HepG2 (cell line): ENCODE measurements around the gene IPO8. TPM values are rescaled to one million over a fixed set of nuclear protein-coding genes. Genes with fewer than 3 reads are reported as not detected.

Experiments used
- CBFB ChIP-seq: sonication (generic); formaldehyde crosslinking; IDR thresholded peaks from 2 replicates; pipeline ENCODE4 v1.4.0; 2020; ENCODE audit warnings: missing genetic modification reagents
- ELK4 ChIP-seq: sonication (generic); formaldehyde crosslinking; IDR thresholded peaks from 2 replicates; pipeline ENCODE4 v1.9.0; 2021; ENCODE audit warnings: missing genetic modification reagents, borderline replicate concordance
- FOXA1 ChIP-seq, 2 experiments: fragments of 450-650 bp in 1 of 2; sonication (generic) in 1 of 2; formaldehyde crosslinking in 1 of 2; IDR thresholded peaks; 2 replicates each; pipeline versions ENCODE4 v1.4.0 to v1.6.1; 2016 to 2020; ENCODE audit warnings: missing genetic modification reagents in 1 of 2
- GFI1 ChIP-seq: sonication (generic); formaldehyde crosslinking; IDR thresholded peaks from 2 replicates; pipeline ENCODE4 v1.5.0; 2020; ENCODE audit warnings: missing genetic modification reagents, mild to moderate bottlenecking, borderline replicate concordance
- HNRNPLL ChIP-seq: fragments of 200-400 bp; formaldehyde crosslinking; IDR thresholded peaks from 2 replicates; pipeline ENCODE4 v1.6.1; 2017; ENCODE audit warnings: mild to moderate bottlenecking, low read depth, low read length; ENCODE audit not compliant: poor library complexity, severe bottlenecking
- IRX3 ChIP-seq: sonication (generic); formaldehyde crosslinking; IDR thresholded peaks from 2 replicates; pipeline ENCODE4 v1.8.1; 2023; ENCODE audit warnings: mild to moderate bottlenecking, low read depth, missing genetic modification reagents, borderline replicate concordance
- NR0B2 ChIP-seq: sonication (generic); formaldehyde crosslinking; IDR thresholded peaks from 2 replicates; pipeline ENCODE4 v1.4.0; 2020; ENCODE audit warnings: mild to moderate bottlenecking, missing genetic modification reagents
- NR2F6 ChIP-seq, 2 experiments: IDR thresholded peaks; 2 replicates each; pipeline ENCODE4 v1.6.1; 2016; ENCODE audit warnings: antibody characterized with exemption in 1 of 2, mild to moderate bottlenecking in 1 of 2
- POGK ChIP-seq: sonication (generic); formaldehyde crosslinking; conservative IDR thresholded peaks from 2 replicates; pipeline ENCODE4 v1.8.0; 2022; ENCODE audit warnings: mild to moderate bottlenecking, moderate library complexity, missing genetic modification reagents
- RFXANK ChIP-seq: IDR thresholded peaks from 2 replicates; pipeline ENCODE4 v1.6.1; 2016
- SPEN ChIP-seq: sonication (generic); formaldehyde crosslinking; IDR thresholded peaks from 2 replicates; pipeline ENCODE4 v1.5.1; 2020; ENCODE audit warnings: low read depth, mild to moderate bottlenecking, missing genetic modification reagents
- TBL1XR1 ChIP-seq: fragments of 150-350 bp; IDR thresholded peaks from 2 replicates; pipeline ENCODE4 v1.6.1; 2014; ENCODE audit warnings: borderline replicate concordance, low read length; ENCODE audit not compliant: partially characterized antibody
- TCF12 ChIP-seq, 2 experiments: fragments of 450-650 bp in 1 of 2; sonication (generic) in 1 of 2; formaldehyde crosslinking in 1 of 2; IDR thresholded peaks; 2 replicates each; pipeline versions ENCODE4 v1.6.1 to v1.8.0; 2017 to 2022; ENCODE audit warnings: antibody characterized with exemption in 1 of 2, mild to moderate bottlenecking in 1 of 2, missing genetic modification reagents in 1 of 2, moderate library complexity in 1 of 2
- XRCC5 ChIP-seq: fragments of 200-400 bp; formaldehyde crosslinking; optimal IDR thresholded peaks from 2 replicates; pipeline ENCODE3; 2017; ENCODE audit warnings: mild to moderate bottlenecking, low read length
- ZBTB46 ChIP-seq: sonication (generic); formaldehyde crosslinking; IDR thresholded peaks from 2 replicates; pipeline ENCODE4 v1.4.0; 2020; ENCODE audit warnings: mild to moderate bottlenecking, missing genetic modification reagents, borderline replicate concordance
- ZNF234 ChIP-seq: sonication (generic); formaldehyde crosslinking; conservative IDR thresholded peaks from 2 replicates; pipeline ENCODE4 v1.5.1; 2020; ENCODE audit warnings: mild to moderate bottlenecking, missing genetic modification reagents
- ZNF331 ChIP-seq: sonication (generic); formaldehyde crosslinking; IDR thresholded peaks from 2 replicates; pipeline ENCODE4 v1.4.0; 2020; ENCODE audit warnings: missing genetic modification reagents
- ZNF383 ChIP-seq: sonication (generic); formaldehyde crosslinking; IDR thresholded peaks from 2 replicates; pipeline ENCODE4 v1.4.0; 2020; ENCODE audit warnings: missing genetic modification reagents, mild to moderate bottlenecking, borderline replicate concordance
- ZNF574 ChIP-seq: sonication (generic); formaldehyde crosslinking; IDR thresholded peaks from 2 replicates; pipeline ENCODE4 v1.4.0; 2020; ENCODE audit warnings: missing genetic modification reagents
- ZNF737 ChIP-seq: sonication (generic); formaldehyde crosslinking; IDR thresholded peaks from 2 replicates; pipeline ENCODE4 v1.5.0; 2020; ENCODE audit warnings: missing genetic modification reagents, mild to moderate bottlenecking, borderline replicate concordance
- polyA plus RNA-seq, 8 experiments: library from polyadenylated mRNA; depleted of rRNA in 3 of 8; stranded (reverse) in 7 of 8; unstranded in 1 of 8; fragments of >200 nt; fragmentation: Illumina TruSeq in 4 of 8; extraction: Trizol in 4 of 8; gene quantifications; 2 replicates each; pipeline versions ENCODE4 v1.2.1 to v1.2.3, GENCODE V29; 2011 to 2016; ENCODE audit warnings: low read depth in 4 of 8, missing spikeins in 1 of 8, mixed read lengths in 1 of 8; ENCODE audit not compliant: insufficient read depth in 1 of 8
- total RNA-seq, 5 experiments: library from RNA; depleted of rRNA; stranded (reverse); fragments of >200 nt; fragmentation: Illumina TruSeq; extraction: Trizol; gene quantifications; 2 replicates each; pipeline ENCODE4 v1.2.3, GENCODE V29; 2016; ENCODE audit warnings: low read depth in 1 of 5

IPO8 gene
- total and polyA plus RNA-seq, 2 of the 13 experiments (the other 11 are each of a cell fraction or from before 2014, with no cell fraction given), result 6.3 to 21.8 TPM

- TF ChIP-seq POGK (CRISPR knock-in tag), result no peak
- peak; percentile 95 for TF ChIP-seq GFI1 (CRISPR knock-in tag)
- no peak for TF ChIP-seq SPEN (CRISPR knock-in tag)
- TF ChIP-seq IRX3, result no peak
- no peak for TF ChIP-seq NR0B2
- TF ChIP-seq ZNF331 (CRISPR knock-in tag), result peak; percentile 60; the same call in 1 of the 2 replicates
- TF ChIP-seq ZNF383 (CRISPR knock-in tag), result no peak
- no peak for TF ChIP-seq ZNF234 (CRISPR knock-in tag)
- no peak for TF ChIP-seq ZNF737 (CRISPR knock-in tag)
- peak; percentile 91 for TF ChIP-seq TBL1XR1
- peak; percentile 98 for TF ChIP-seq NR2F6 (IDR thresholded peaks at IDR 0.05)
- peak; percentile 96 for TF ChIP-seq NR2F6 (CRISPR knock-in tag; IDR thresholded peaks at IDR 0.05)
- 0 out of 2 replicates have a peak, but pooled peaks have one; percentile 60 for TF ChIP-seq CBFB (CRISPR knock-in tag)
- TF ChIP-seq HNRNPLL, result no peak
- TF ChIP-seq FOXA1 (IDR thresholded peaks at IDR 0.05), result peak; percentile 95
- peak; percentile 98 for TF ChIP-seq FOXA1 (CRISPR knock-in tag; IDR thresholded peaks at IDR 0.05)
- no peak for TF ChIP-seq ZBTB46 (CRISPR knock-in tag)
- TF ChIP-seq TCF12 (IDR thresholded peaks at IDR 0.05), result no peak
- TF ChIP-seq TCF12 (CRISPR knock-in tag; IDR thresholded peaks at IDR 0.05), result 0 out of 2 replicates have a peak, but pooled peaks have one; percentile 52
- no peak for TF ChIP-seq RFXANK (CRISPR knock-in tag)
- TF ChIP-seq XRCC5, result no peak
- TF ChIP-seq ZNF574 (CRISPR knock-in tag), result no peak
- TF ChIP-seq ELK4 (CRISPR knock-in tag), result no peak
Observed at GRCh38 chr12:30599608-30600007, 96.1 kb downstream of the IPO8 start (continued).
